Measurements from ENCODE around the gene TMEM86B.

DNA sequence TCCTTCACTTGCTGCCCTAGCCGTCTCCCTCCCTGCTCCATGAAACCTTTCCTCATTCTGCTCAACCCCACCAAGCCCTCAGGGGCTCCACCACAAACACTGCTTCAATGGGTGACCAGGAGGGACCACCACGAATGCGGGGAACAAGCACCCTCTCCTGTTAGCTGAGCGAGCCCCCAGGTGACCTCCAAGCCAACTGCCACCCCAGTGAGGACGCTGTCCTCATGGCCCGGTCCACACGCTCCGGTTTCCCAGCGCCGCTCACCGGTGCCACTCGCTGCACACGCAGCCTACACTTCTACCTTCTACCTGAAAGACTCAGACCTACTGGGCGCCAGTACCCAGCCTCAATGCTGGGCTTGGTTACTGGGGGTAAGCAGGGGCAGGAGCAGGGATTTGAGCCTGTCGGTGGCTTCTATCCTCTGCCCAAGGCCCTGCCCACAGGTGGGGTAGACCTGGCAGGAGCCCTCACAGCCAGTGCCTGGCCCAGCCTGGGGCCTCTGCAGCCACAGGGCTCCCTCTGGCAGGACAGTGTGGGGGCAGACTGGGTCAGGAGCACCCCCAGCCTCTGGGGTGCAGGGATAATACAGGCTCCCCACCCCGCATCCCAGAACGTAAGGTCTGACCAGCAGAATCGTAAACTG is 704 bp upstream of the TMEM86B start:
- no peak for TF ChIP-seq POLR2A (IDR thresholded peaks at IDR 0.05)
- TF ChIP-seq, protein P1, sequence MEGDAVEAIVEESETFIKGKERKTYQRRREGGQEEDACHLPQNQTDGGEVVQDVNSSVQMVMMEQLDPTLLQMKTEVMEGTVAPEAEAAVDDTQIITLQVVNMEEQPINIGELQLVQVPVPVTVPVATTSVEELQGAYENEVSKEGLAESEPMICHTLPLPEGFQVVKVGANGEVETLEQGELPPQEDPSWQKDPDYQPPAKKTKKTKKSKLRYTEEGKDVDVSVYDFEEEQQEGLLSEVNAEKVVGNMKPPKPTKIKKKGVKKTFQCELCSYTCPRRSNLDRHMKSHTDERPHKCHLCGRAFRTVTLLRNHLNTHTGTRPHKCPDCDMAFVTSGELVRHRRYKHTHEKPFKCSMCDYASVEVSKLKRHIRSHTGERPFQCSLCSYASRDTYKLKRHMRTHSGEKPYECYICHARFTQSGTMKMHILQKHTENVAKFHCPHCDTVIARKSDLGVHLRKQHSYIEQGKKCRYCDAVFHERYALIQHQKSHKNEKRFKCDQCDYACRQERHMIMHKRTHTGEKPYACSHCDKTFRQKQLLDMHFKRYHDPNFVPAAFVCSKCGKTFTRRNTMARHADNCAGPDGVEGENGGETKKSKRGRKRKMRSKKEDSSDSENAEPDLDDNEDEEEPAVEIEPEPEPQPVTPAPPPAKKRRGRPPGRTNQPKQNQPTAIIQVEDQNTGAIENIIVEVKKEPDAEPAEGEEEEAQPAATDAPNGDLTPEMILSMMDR (IDR thresholded peaks at IDR 0.05) = no peak

Measured in adrenal gland (tissue), 5 donors.